PC-9 (cell line): ENCODE results near the gene PGF. TPM values are rescaled to one million over a fixed set of nuclear protein-coding genes. Genes with fewer than 3 reads are reported as not detected.

ENCODE experiments used
- BruUV-seq: library from RNA; stranded (reverse); fragments of 400-500 nt; replicated peaks from 2 replicates; lab custom pipeline; 2021; lab: Mats Ljungman, UMichigan
- CTCF ChIA-PET: fragments of 300-600 bp; sonication (Branson Sonifier 250); formaldehyde crosslinking; loops from one replicate; lab custom pipeline; 2022; ENCODE audit warnings: antibody characterized with exemption; lab: Charles Lee
- POLR2A ChIA-PET: fragments of 300-600 bp; sonication (Branson Sonifier 250); formaldehyde crosslinking; loops from one replicate; lab custom pipeline; 2022; ENCODE audit warnings: antibody characterized with exemption; ENCODE audit not compliant: unreplicated experiment; lab: Charles Lee
- DNase-seq, 2 experiments: peaks; one replicate each; pipeline versions ENCODE4 v3.0.0 to v3.0.0-alpha.2; 2015 to 2022; ENCODE audit warnings: mixed read lengths in 1 of 2
- H2AFZ ChIP-seq: fragments of 200-600 bp; sonication (generic); 2 replicates; pipeline ENCODE4 v1.8.1; 2017; ENCODE audit warnings: antibody characterized with exemption
- H3F3A ChIP-seq: fragments of 200-600 bp; sonication (generic); 2 replicates; pipeline ENCODE4 v1.8.1; 2017; ENCODE audit warnings: antibody characterized with exemption, mild to moderate bottlenecking, low read depth; ENCODE audit not compliant: insufficient read depth
- H3K27ac ChIP-seq: fragments of 200-600 bp; sonication (generic); 2 replicates; pipeline ENCODE4 v1.6.1; 2016; ENCODE audit warnings: mixed run types
- H3K27me3 ChIP-seq: fragments of 200-600 bp; sonication (generic); 2 replicates; pipeline ENCODE4 v1.6.1; 2016; ENCODE audit warnings: low read depth, mixed run types; ENCODE audit not compliant: insufficient read depth
- H3K36me3 ChIP-seq: fragments of 200-600 bp; sonication (generic); 2 replicates; pipeline ENCODE4 v1.6.1; 2016; ENCODE audit warnings: low read depth, mixed run types
- H3K4me1 ChIP-seq: fragments of 200-600 bp; sonication (generic); replicated peaks from 2 replicates; pipeline ENCODE4 v1.6.1; 2016; ENCODE audit warnings: mixed run types; ENCODE audit not compliant: insufficient read depth
- H3K4me2 ChIP-seq: fragments of 200-600 bp; sonication (generic); 2 replicates; pipeline ENCODE4 v1.6.1; 2017; ENCODE audit warnings: mixed run types
- H3K4me3 ChIP-seq: fragments of 200-600 bp; sonication (generic); 2 replicates; pipeline ENCODE4 v1.6.1; 2016; ENCODE audit warnings: mixed run types
- H3K79me2 ChIP-seq: fragments of 200-600 bp; sonication (generic); 2 replicates; pipeline ENCODE4 v1.6.1; 2017; ENCODE audit warnings: low read depth, mixed run types
- H3K9me2 ChIP-seq: fragments of 200-600 bp; sonication (generic); 2 replicates; pipeline ENCODE4 v1.8.1; 2017; ENCODE audit warnings: mild to moderate bottlenecking; ENCODE audit not compliant: insufficient read depth
- H3K9me3 ChIP-seq: fragments of 200-600 bp; sonication (generic); 2 replicates; pipeline ENCODE4 v1.8.1; 2016; ENCODE audit warnings: low read depth; ENCODE audit not compliant: insufficient read depth
- H4K20me1 ChIP-seq: fragments of 200-600 bp; sonication (generic); 2 replicates; pipeline ENCODE4 v1.8.1; 2017; ENCODE audit not compliant: insufficient read depth
- EZH2 ChIP-seq: fragments of 200-600 bp; sonication (generic); IDR thresholded peaks from 2 replicates; pipeline ENCODE4 v1.8.0; 2017; ENCODE audit warnings: antibody characterized with exemption, low read depth
- intact Hi-C: fragments of 100-400 bp; cut with micrococcal nuclease; formaldehyde crosslinking; loops from one replicate; pipeline ENCODE4 v1.10.0; 2022; ENCODE audit not compliant: unreplicated experiment
- total RNA-seq: library from RNA; stranded (reverse); gene quantifications from 2 replicates; pipeline ENCODE4 v1.2.3, GENCODE V29; 2021
- TF ChIP-seq, protein P1 (sequence below): fragments of 200-600 bp; sonication (generic); conservative IDR thresholded peaks from 2 replicates; pipeline ENCODE4 v1.6.1; 2017; ENCODE audit warnings: mixed run types, antibody characterized with exemption, mild to moderate bottlenecking, moderate library complexity

PGF gene
- total RNA-seq, 1 experiment from 2014 or later: 11.7 TPM

DNA sequence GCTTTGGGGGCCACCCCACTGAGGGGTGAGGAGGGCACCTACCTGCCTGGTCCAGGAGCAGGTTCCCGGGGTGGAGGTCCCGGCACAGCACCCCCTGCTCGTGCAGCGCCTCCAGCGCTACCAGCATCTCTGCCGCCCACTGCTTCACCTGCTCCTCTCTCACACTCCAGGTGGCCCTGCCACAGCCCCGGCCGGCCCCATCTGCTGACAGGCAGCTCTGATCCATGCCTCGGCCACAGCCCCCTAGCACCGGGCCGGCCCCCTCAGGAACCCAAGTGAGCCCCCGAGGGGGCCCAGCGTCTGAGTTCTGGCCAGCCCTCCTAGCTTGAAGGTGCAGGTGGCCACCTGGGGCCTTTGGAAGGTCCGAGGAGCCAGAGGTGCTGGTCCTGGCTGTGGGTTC is 45.9 kb downstream of the PGF start:
- Histone ChIP-seq H3K27me3 (no peaks in the 10 kb centered on the region), H3K4me2 (no peak overlapping the region), H4K20me1 (no peaks in the 10 kb centered on the region), H3K9me3 (no peaks in the 10 kb centered on the region), H2AFZ (no peak overlapping the region), H3K4me3 (no peak overlapping the region), H3K79me2 (no peaks in the 10 kb centered on the region), H3F3A (peaks cover 11% of the 10 kb centered on the region), H3K4me1 (peaks cover 8% of the 10 kb centered on the region), H3K9me2 (no peaks in the 10 kb centered on the region), H3K27ac (no peak overlapping the region), H3K36me3 (no peaks in the 10 kb centered on the region)
- ChIA-PET POLR2A (no interaction called here), CTCF (interaction anchor here (0.8 to 7.6 kb wide), 2 partner anchors 31 to 48 kb away, joined by 3 to 128 read pairs; no protein-coding TSS in a partner anchor)
- intact Hi-C loops: loop anchor here (5.0 kb wide), 2 partner anchors 547 to 582 kb away; no protein-coding TSS in a partner anchor
- DNase-seq: no peak
- no TSS peak for BruUV-seq
- TF ChIP-seq, protein P1, sequence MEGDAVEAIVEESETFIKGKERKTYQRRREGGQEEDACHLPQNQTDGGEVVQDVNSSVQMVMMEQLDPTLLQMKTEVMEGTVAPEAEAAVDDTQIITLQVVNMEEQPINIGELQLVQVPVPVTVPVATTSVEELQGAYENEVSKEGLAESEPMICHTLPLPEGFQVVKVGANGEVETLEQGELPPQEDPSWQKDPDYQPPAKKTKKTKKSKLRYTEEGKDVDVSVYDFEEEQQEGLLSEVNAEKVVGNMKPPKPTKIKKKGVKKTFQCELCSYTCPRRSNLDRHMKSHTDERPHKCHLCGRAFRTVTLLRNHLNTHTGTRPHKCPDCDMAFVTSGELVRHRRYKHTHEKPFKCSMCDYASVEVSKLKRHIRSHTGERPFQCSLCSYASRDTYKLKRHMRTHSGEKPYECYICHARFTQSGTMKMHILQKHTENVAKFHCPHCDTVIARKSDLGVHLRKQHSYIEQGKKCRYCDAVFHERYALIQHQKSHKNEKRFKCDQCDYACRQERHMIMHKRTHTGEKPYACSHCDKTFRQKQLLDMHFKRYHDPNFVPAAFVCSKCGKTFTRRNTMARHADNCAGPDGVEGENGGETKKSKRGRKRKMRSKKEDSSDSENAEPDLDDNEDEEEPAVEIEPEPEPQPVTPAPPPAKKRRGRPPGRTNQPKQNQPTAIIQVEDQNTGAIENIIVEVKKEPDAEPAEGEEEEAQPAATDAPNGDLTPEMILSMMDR: no peak
- no peak for TF ChIP-seq EZH2

DNA sequence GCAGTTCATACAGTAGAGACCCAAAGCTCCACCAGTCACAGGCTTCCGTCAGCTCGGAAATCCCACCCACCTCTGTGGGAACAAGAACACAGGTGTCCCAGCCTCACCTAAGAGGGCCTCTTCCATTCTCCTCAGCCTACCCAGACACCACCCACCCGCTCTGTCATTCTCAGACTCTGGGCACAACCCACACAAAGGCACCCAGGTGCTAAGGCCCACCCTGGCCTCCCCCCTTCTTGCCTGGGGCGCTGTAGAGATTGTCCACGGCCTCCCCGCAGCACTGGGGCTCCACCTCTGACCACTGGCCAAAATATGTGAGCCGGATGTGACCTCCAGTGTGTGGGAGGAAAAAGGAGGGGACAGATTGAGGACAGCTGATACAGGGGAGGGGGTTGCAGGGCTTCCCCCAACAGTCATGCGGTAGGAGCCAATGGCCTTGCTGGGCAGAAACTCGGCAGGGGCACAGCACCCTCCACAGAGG is 46.5 kb downstream of the PGF start:
- H3K4me2 ChIP-seq: no peak overlapping the region
- CTCF ChIA-PET: interaction anchor here (7.6 kb wide), 1 partner anchor 48 kb away, joined by 128 read pairs; no protein-coding TSS in a partner anchor
- no peaks in the 10 kb centered on the region for H3K79me2 ChIP-seq
- H3K4me3 ChIP-seq: no peak overlapping the region
- intact Hi-C loops: loop anchor here (5.0 kb wide), 2 partner anchors 547 to 582 kb away; no protein-coding TSS in a partner anchor
- no peak overlapping the region for H2AFZ ChIP-seq
- no peak overlapping the region for H3K27ac ChIP-seq
- no peaks in the 10 kb centered on the region for H3K9me2 ChIP-seq
- no peak for DNase-seq
- no peaks in the 10 kb centered on the region for H3K9me3 ChIP-seq
- no peaks in the 10 kb centered on the region for H4K20me1 ChIP-seq
- POLR2A ChIA-PET: interaction anchor here (1.2 kb wide), 1 partner anchor 12 kb away, joined by 6 read pairs; no protein-coding TSS in a partner anchor
- BruUV-seq: no TSS peak
- H3K27me3 ChIP-seq: no peaks in the 10 kb centered on the region
- TF ChIP-seq EZH2: no peak
- TF ChIP-seq, protein P1: no peak
- peaks cover 8% of the 10 kb centered on the region for H3K4me1 ChIP-seq
- no peaks in the 10 kb centered on the region for H3K36me3 ChIP-seq
- H3F3A ChIP-seq: peaks cover 17% of the 10 kb centered on the region

DNA sequence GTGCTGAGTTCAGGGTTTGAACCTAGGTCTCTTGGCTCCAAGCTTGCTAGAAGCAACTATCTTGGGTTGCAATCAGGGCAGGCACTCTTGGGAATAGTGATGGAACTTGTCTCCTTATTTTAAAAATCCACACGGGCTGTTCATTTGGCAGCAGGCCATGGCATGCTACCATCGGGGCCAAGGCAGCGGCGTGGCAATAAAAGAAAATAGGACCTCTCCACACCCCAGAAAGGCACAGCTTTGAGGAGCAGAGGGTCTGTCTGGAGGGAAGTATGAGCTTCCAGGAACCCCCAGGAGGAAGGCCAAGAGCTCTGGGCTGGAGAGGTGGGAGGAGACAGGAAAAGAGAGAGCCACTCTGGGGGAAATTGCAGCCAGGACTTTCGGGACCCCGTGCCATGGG is 47.7 kb downstream of the PGF start:
- H4K20me1 ChIP-seq: no peaks in the 10 kb centered on the region
- CTCF ChIA-PET: interaction anchor here (0.7 to 7.6 kb wide), 5 partner anchors 15 to 633 kb away, joined by 3 to 128 read pairs (median 3); partner anchors contain the start of gene RPS6KL1

More for the DNA sequence above, 47.7 kb downstream of the PGF start:
- no peaks in the 10 kb centered on the region for H3K9me2 ChIP-seq
- peaks cover 20% of the 10 kb centered on the region for H3F3A ChIP-seq
- intact Hi-C loops: loop anchor here (5.0 kb wide), 2 partner anchors 545 to 580 kb away; no protein-coding TSS in a partner anchor
- POLR2A ChIA-PET: interaction anchor here (1.2 kb wide), 1 partner anchor 13 kb away, joined by 6 read pairs; no protein-coding TSS in a partner anchor
- no peaks in the 10 kb centered on the region for H3K27me3 ChIP-seq
- no peak for DNase-seq
- no peaks in the 10 kb centered on the region for H3K36me3 ChIP-seq
- H3K9me3 ChIP-seq: no peaks in the 10 kb centered on the region
- H3K4me2 ChIP-seq: no peak overlapping the region
- H3K27ac ChIP-seq: no peak overlapping the region
- BruUV-seq: no TSS peak
- no peak for TF ChIP-seq EZH2
- TF ChIP-seq, protein P1: no peak
- H3K4me1 ChIP-seq: peaks cover 8% of the 10 kb centered on the region
- no peak overlapping the region for H2AFZ ChIP-seq
- H3K4me3 ChIP-seq: no peak overlapping the region
- no peaks in the 10 kb centered on the region for H3K79me2 ChIP-seq
